ENCODE results near the gene SIGLEC5.

Gene SIGLEC5

GRCh38 chr19:51621178-51621577 is 9.0 kb downstream of the SIGLEC5 start:
- H3K36me3 ChIP-seq (ENCODE audit: insufficient read depth, low read length) = no peaks in the 10 kb centered on the region
- H3K9ac ChIP-seq (ENCODE audit: low read depth, low read length) = no peak overlapping the region
- H3K4me3 ChIP-seq (ENCODE audit: low read depth in 1 of 2, low read length in 2 of 2) = no peak overlapping the region
- no peaks in the 10 kb centered on the region for H3K9me3 ChIP-seq (ENCODE audit: insufficient read depth, low read length, severe bottlenecking)
- H2AFZ ChIP-seq (ENCODE audit: low read depth, low read length) = no peak overlapping the region
- no peak overlapping the region for H3K4me2 ChIP-seq (ENCODE audit: insufficient read depth, low read length)
- ATAC-seq (ENCODE audit: insufficient read depth, low read depth) (no peak), DNase-seq (no peak)
- H4K20me1 ChIP-seq (ENCODE audit: insufficient read depth, low read length) = no peaks in the 10 kb centered on the region
- H3K27me3 ChIP-seq (ENCODE audit: insufficient read depth, low read length, poor library complexity) = no peaks in the 10 kb centered on the region
- no peak overlapping the region for H3K27ac ChIP-seq (ENCODE audit: low read length)
- no peak for TF ChIP-seq EZH2 (IDR thresholded peaks at IDR 0.05; ENCODE audit: borderline replicate concordance, low read depth, low read length, severe bottlenecking)
- TF ChIP-seq CTCF (IDR thresholded peaks at IDR 0.05; ENCODE audit: borderline replicate concordance, extremely low read depth, low read length, poor library complexity, severe bottlenecking) = no peak
- no peaks in the 10 kb centered on the region for H3K79me2 ChIP-seq (ENCODE audit: insufficient read depth, low read length)
- no peaks in the 10 kb centered on the region for H3K4me1 ChIP-seq (ENCODE audit: insufficient read depth, low read length)

GRCh38 chr19:51615991-51616390 is 14.2 kb downstream of the SIGLEC5 start:
- Histone ChIP-seq H4K20me1 (ENCODE audit: insufficient read depth, low read length) (no peaks in the 10 kb centered on the region), H3K27ac (ENCODE audit: low read length) (no peak overlapping the region), H3K4me1 (ENCODE audit: insufficient read depth, low read length) (no peaks in the 10 kb centered on the region), H3K36me3 (ENCODE audit: insufficient read depth, low read length) (no peaks in the 10 kb centered on the region), H3K9me3 (ENCODE audit: insufficient read depth, low read length, severe bottlenecking) (no peaks in the 10 kb centered on the region), H3K27me3 (ENCODE audit: insufficient read depth, low read length, poor library complexity) (no peaks in the 10 kb centered on the region), H3K9ac (ENCODE audit: low read depth, low read length) (no peak overlapping the region), H2AFZ (ENCODE audit: low read depth, low read length) (no peak overlapping the region), H3K4me3 (ENCODE audit: low read depth in 1 of 2, low read length in 2 of 2) (no peak overlapping the region), H3K79me2 (ENCODE audit: insufficient read depth, low read length) (no peaks in the 10 kb centered on the region), H3K4me2 (ENCODE audit: insufficient read depth, low read length) (no peak overlapping the region)
- TF ChIP-seq EZH2 (IDR thresholded peaks at IDR 0.05; ENCODE audit: borderline replicate concordance, low read depth, low read length, severe bottlenecking) (no peak), CTCF (IDR thresholded peaks at IDR 0.05; ENCODE audit: borderline replicate concordance, extremely low read depth, low read length, poor library complexity, severe bottlenecking) (no peak)
- DNase-seq = no peak
- ATAC-seq (ENCODE audit: insufficient read depth, low read depth) = no peak

DNA sequence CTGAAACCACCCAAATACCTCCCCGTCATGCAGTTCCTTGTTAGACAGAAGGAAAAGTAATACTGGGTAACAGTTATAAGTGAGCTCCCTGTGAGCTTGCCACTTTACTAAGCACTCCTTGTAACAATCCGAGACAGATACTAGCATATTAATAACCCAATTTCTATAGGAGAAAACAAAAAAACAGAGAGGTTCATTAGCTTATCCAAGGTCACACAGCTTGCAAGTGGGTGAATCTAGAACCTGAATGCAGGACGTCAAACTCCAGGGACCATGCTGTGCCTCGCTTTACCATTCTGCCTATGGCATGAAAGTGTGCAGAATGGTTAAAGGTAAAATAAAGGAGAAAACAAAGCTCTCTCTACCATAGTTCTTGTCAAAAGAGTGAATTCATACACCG is 15.4 kb downstream of the SIGLEC5 start:
- no peak for TF ChIP-seq CTCF (IDR thresholded peaks at IDR 0.05; ENCODE audit: borderline replicate concordance, extremely low read depth, low read length, poor library complexity, severe bottlenecking)
- no peak for TF ChIP-seq EZH2 (IDR thresholded peaks at IDR 0.05; ENCODE audit: borderline replicate concordance, low read depth, low read length, severe bottlenecking)
- H3K27me3 ChIP-seq (ENCODE audit: insufficient read depth, low read length, poor library complexity) = no peaks in the 10 kb centered on the region
- no peak overlapping the region for H3K9ac ChIP-seq (ENCODE audit: low read depth, low read length)
- no peak for ATAC-seq (ENCODE audit: insufficient read depth, low read depth)
- H3K4me1 ChIP-seq (ENCODE audit: insufficient read depth, low read length) = no peaks in the 10 kb centered on the region
- no peaks in the 10 kb centered on the region for H3K79me2 ChIP-seq (ENCODE audit: insufficient read depth, low read length)
- no peaks in the 10 kb centered on the region for H3K36me3 ChIP-seq (ENCODE audit: insufficient read depth, low read length)
- H4K20me1 ChIP-seq (ENCODE audit: insufficient read depth, low read length) = no peaks in the 10 kb centered on the region
- no peak overlapping the region for H2AFZ ChIP-seq (ENCODE audit: low read depth, low read length)
- H3K4me2 ChIP-seq (ENCODE audit: insufficient read depth, low read length) = no peak overlapping the region
- H3K4me3 ChIP-seq (ENCODE audit: low read depth in 1 of 2, low read length in 2 of 2) = no peak overlapping the region
- no peak overlapping the region for H3K27ac ChIP-seq (ENCODE audit: low read length)
- H3K9me3 ChIP-seq (ENCODE audit: insufficient read depth, low read length, severe bottlenecking) = no peaks in the 10 kb centered on the region
- DNase-seq = no peak

GRCh38 chr19:51610576-51610975 is 19.6 kb downstream of the SIGLEC5 start:
- H3K27me3 ChIP-seq (ENCODE audit: insufficient read depth, low read length, poor library complexity) = no peaks in the 10 kb centered on the region

More at GRCh38 chr19:51610576-51610975, 19.6 kb downstream of the SIGLEC5 start:
- Histone ChIP-seq H3K79me2 (ENCODE audit: insufficient read depth, low read length) (no peaks in the 10 kb centered on the region), H3K27ac (ENCODE audit: low read length) (no peak overlapping the region), H4K20me1 (ENCODE audit: insufficient read depth, low read length) (no peaks in the 10 kb centered on the region), H2AFZ (ENCODE audit: low read depth, low read length) (no peak overlapping the region), H3K4me3 (ENCODE audit: low read depth in 1 of 2, low read length in 2 of 2) (no peak overlapping the region), H3K4me1 (ENCODE audit: insufficient read depth, low read length) (no peaks in the 10 kb centered on the region), H3K9me3 (ENCODE audit: insufficient read depth, low read length, severe bottlenecking) (no peaks in the 10 kb centered on the region), H3K9ac (ENCODE audit: low read depth, low read length) (no peak overlapping the region), H3K4me2 (ENCODE audit: insufficient read depth, low read length) (no peak overlapping the region), H3K36me3 (ENCODE audit: insufficient read depth, low read length) (no peaks in the 10 kb centered on the region)
- TF ChIP-seq CTCF (IDR thresholded peaks at IDR 0.05; ENCODE audit: borderline replicate concordance, extremely low read depth, low read length, poor library complexity, severe bottlenecking) = no peak
- ATAC-seq (ENCODE audit: insufficient read depth, low read depth) (no peak), DNase-seq (no peak)
